Iris pigment epithelial cell (primary cell): Measurements from ENCODE around the gene WNT5B.
"Not testable (repeated sequence)": the region's sequence is repeated elsewhere in the genome, so short reads cannot be mapped to it uniquely, and the experiment has no call there.

Experiments used
- DNase-seq: peaks from one replicate; pipeline ENCODE4 v3.0.0-alpha.2; 2011; ENCODE audit warnings: low read depth

WNT5B gene

GRCh38 chr12:1691123-1692007 is 62.3 kb downstream of the WNT5B start:
- DNase-seq = no peak

GRCh38 chr12:1692226-1692625 is 63.2 kb downstream of the WNT5B start:
- DNase-seq = no peak

- no peak for DNase-seq
Observed at GRCh38 chr12:1692895-1693610, 64.0 kb downstream of the WNT5B start.

- not testable (repeated sequence) for DNase-seq
Observed at GRCh38 chr12:1695097-1695496, 66.1 kb downstream of the WNT5B start.

- no peak for DNase-seq
Observed at GRCh38 chr12:1695886-1696670, 67.0 kb downstream of the WNT5B start.

- no peak for DNase-seq
Observed at GRCh38 chr12:1696800-1697199, 67.8 kb downstream of the WNT5B start.
